ENCODE measurements around the gene MZT2B. TPM values are rescaled to one million over a fixed set of nuclear protein-coding genes. Genes with fewer than 3 reads are reported as not detected.
"Not testable (repeated sequence)": the region's sequence is repeated elsewhere in the genome, so short reads cannot be mapped to it uniquely, and the experiment has no call there.

Gene MZT2B
- total RNA-seq, 3 donors from 2014 or later (not counting 1 experiment from before 2014, with no cell fraction given) = 101 to 152 (median 133) TPM

DNA sequence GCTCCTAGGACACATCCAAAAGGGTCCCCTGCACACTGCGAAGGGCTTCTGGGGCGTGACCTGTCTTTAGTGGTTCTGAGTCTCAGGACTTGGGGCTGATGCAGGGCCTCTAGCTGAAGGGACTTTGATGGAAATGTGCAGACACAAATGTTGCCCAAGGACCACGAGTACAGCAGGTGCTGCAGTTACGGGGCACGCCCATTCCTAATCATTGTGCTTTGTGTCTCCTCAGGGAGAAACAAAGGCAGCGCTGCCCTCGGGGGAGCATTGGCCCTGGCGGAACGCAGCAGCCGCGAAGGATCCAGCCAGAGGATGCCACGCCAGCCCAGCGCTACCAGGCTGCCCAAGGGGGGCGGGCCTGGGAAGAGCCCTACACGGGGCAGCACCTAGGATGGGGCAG, 8.2 kb downstream of the MZT2B start:
- no peak overlapping the region for H3K4me3 ChIP-seq (ENCODE audit: low read length)
- TF ChIP-seq, protein P1, sequence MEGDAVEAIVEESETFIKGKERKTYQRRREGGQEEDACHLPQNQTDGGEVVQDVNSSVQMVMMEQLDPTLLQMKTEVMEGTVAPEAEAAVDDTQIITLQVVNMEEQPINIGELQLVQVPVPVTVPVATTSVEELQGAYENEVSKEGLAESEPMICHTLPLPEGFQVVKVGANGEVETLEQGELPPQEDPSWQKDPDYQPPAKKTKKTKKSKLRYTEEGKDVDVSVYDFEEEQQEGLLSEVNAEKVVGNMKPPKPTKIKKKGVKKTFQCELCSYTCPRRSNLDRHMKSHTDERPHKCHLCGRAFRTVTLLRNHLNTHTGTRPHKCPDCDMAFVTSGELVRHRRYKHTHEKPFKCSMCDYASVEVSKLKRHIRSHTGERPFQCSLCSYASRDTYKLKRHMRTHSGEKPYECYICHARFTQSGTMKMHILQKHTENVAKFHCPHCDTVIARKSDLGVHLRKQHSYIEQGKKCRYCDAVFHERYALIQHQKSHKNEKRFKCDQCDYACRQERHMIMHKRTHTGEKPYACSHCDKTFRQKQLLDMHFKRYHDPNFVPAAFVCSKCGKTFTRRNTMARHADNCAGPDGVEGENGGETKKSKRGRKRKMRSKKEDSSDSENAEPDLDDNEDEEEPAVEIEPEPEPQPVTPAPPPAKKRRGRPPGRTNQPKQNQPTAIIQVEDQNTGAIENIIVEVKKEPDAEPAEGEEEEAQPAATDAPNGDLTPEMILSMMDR (IDR thresholded peaks at IDR 0.05) = no peak
- WGBS (ENCODE audit: insufficient coverage) = 85% methylated on average over 15 of the region's 15 CpGs
- H3K4me1 Mint-ChIP-seq = peaks cover 0 to 13% of the 10 kb centered on the region in 2 donors
- no peaks in the 10 kb centered on the region for H3K36me3 ChIP-seq (ENCODE audit: control insufficient read depth, insufficient read depth, low read length)
- no peaks in the 10 kb centered on the region for H3K9me3 ChIP-seq (ENCODE audit: control insufficient read depth, insufficient read depth, low read length)
- H3K4me3 Mint-ChIP-seq = no peak overlapping the region
- intact Hi-C loops (cut with micrococcal nuclease) = no loop called here
- H3K9me3 Mint-ChIP-seq = no peaks in the 10 kb centered on the region
- H3K27me3 ChIP-seq (ENCODE audit: control insufficient read depth, insufficient read depth, low read length) = no peaks in the 10 kb centered on the region
- no peaks in the 10 kb centered on the region for H3K4me1 ChIP-seq (ENCODE audit: control insufficient read depth, insufficient read depth, low read length)
- no peaks in the 10 kb centered on the region for H3K36me3 Mint-ChIP-seq
- no peak for DNase-seq
- H3K27ac ChIP-seq (ENCODE audit: low read length) = no peak overlapping the region
- no peak overlapping the region for H3K27ac Mint-ChIP-seq
- no peak for ATAC-seq
- H3K27me3 Mint-ChIP-seq (ENCODE audit: low read depth in 2 of 2) = no peaks in the 10 kb centered on the region

GRCh38 chr2:130191319-130191718, 9.3 kb downstream of the MZT2B start:
- H3K27me3 Mint-ChIP-seq (ENCODE audit: low read depth in 2 of 2); intact Hi-C loops (cut with micrococcal nuclease); H3K4me1 ChIP-seq (ENCODE audit: control insufficient read depth, insufficient read depth, low read length); H3K4me3 ChIP-seq (ENCODE audit: low read length); H3K9me3 ChIP-seq (ENCODE audit: control insufficient read depth, insufficient read depth, low read length); H3K4me1 Mint-ChIP-seq; H3K27ac Mint-ChIP-seq; H3K36me3 Mint-ChIP-seq; H3K4me3 Mint-ChIP-seq; H3K36me3 ChIP-seq (ENCODE audit: control insufficient read depth, insufficient read depth, low read length); ATAC-seq; H3K27me3 ChIP-seq (ENCODE audit: control insufficient read depth, insufficient read depth, low read length); DNase-seq; H3K27ac ChIP-seq (ENCODE audit: low read length); H3K9me3 Mint-ChIP-seq: not testable (repeated sequence)
- WGBS (ENCODE audit: insufficient coverage) = 94% methylated on average over 6 of the region's 6 CpGs

- H3K4me3 ChIP-seq (ENCODE audit: low read length); intact Hi-C loops (cut with micrococcal nuclease); H3K27me3 Mint-ChIP-seq (ENCODE audit: low read depth in 2 of 2); H3K27ac Mint-ChIP-seq; H3K4me3 Mint-ChIP-seq; ATAC-seq; H3K4me1 ChIP-seq (ENCODE audit: control insufficient read depth, insufficient read depth, low read length); H3K9me3 ChIP-seq (ENCODE audit: control insufficient read depth, insufficient read depth, low read length); H3K36me3 Mint-ChIP-seq; H3K27me3 ChIP-seq (ENCODE audit: control insufficient read depth, insufficient read depth, low read length); H3K4me1 Mint-ChIP-seq; H3K36me3 ChIP-seq (ENCODE audit: control insufficient read depth, insufficient read depth, low read length); H3K27ac ChIP-seq (ENCODE audit: low read length); DNase-seq; H3K9me3 Mint-ChIP-seq: not testable (repeated sequence)
- WGBS (ENCODE audit: insufficient coverage) = 66% methylated on average over 3 of the region's 3 CpGs
Measured at GRCh38 chr2:130192451-130192850, 10.4 kb downstream of the MZT2B start.

DNA sequence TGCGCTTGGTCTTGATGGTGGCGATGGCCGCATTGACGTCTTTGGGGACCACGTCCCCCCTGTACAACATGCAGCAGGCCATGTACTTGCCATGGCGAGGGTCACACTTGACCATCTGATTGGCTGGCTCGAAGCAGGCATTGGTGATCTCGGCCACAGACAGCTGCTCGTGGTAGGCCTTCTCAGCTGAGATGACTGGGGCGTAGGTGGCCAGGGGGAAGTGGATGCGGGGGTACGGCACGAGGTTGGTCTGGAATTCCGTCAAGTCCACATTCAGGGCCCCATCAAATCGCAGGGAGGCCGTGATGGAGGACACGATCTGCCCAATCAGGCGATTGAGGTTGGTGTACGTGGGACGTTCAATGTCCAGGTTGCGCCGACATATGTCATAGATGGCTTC, 11.8 kb downstream of the MZT2B start:
- H3K36me3 Mint-ChIP-seq; intact Hi-C loops (cut with micrococcal nuclease); H3K27me3 ChIP-seq (ENCODE audit: control insufficient read depth, insufficient read depth, low read length); H3K9me3 ChIP-seq (ENCODE audit: control insufficient read depth, insufficient read depth, low read length); H3K27ac Mint-ChIP-seq; H3K9me3 Mint-ChIP-seq; H3K4me1 ChIP-seq (ENCODE audit: control insufficient read depth, insufficient read depth, low read length); H3K4me3 Mint-ChIP-seq; H3K27ac ChIP-seq (ENCODE audit: low read length); H3K4me1 Mint-ChIP-seq; H3K27me3 Mint-ChIP-seq (ENCODE audit: low read depth in 2 of 2); H3K4me3 ChIP-seq (ENCODE audit: low read length); ATAC-seq; H3K36me3 ChIP-seq (ENCODE audit: control insufficient read depth, insufficient read depth, low read length); DNase-seq: not testable (repeated sequence)
- 84% methylated on average over 17 of the region's 22 CpGs for WGBS (ENCODE audit: insufficient coverage)

GRCh38 chr2:130195089-130195635, 13.1 kb downstream of the MZT2B start:
- H3K9me3 Mint-ChIP-seq; H3K27me3 ChIP-seq (ENCODE audit: control insufficient read depth, insufficient read depth, low read length); H3K4me3 ChIP-seq (ENCODE audit: low read length); H3K36me3 Mint-ChIP-seq; H3K4me1 ChIP-seq (ENCODE audit: control insufficient read depth, insufficient read depth, low read length); intact Hi-C loops (cut with micrococcal nuclease); H3K27ac ChIP-seq (ENCODE audit: low read length); H3K27me3 Mint-ChIP-seq (ENCODE audit: low read depth in 2 of 2); ATAC-seq; H3K4me3 Mint-ChIP-seq; H3K9me3 ChIP-seq (ENCODE audit: control insufficient read depth, insufficient read depth, low read length); H3K27ac Mint-ChIP-seq; DNase-seq; H3K4me1 Mint-ChIP-seq; H3K36me3 ChIP-seq (ENCODE audit: control insufficient read depth, insufficient read depth, low read length): not testable (repeated sequence)
- WGBS (ENCODE audit: insufficient coverage) = 78% methylated on average over 3 of the region's 9 CpGs

DNA sequence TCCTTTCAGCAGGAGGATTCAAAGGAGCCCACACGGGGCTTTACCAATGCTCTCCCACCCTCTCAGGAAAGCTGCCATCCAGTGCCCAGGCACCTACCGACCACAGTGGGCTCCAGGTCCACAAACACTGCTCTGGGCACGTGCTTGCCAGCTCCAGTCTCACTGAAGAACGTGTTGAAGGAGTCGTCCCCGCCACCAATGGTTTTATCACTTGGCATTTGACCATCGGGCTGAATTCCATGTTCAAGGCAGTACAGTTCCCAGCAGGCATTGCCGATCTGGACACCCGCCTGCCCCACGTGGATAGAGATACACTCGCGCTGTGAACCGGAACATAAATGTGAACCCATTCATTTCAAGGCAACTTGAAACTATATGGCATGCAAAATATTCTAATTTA, 14.0 kb downstream of the MZT2B start:
- not testable (repeated sequence) for H3K36me3 Mint-ChIP-seq, H3K9me3 Mint-ChIP-seq, DNase-seq

More for the DNA sequence above, 14.0 kb downstream of the MZT2B start:
- WGBS (ENCODE audit: insufficient coverage) = 91% methylated on average over 10 of the region's 13 CpGs
- H3K36me3 ChIP-seq (ENCODE audit: control insufficient read depth, insufficient read depth, low read length); intact Hi-C loops (cut with micrococcal nuclease); H3K4me1 Mint-ChIP-seq; H3K27me3 Mint-ChIP-seq (ENCODE audit: low read depth in 2 of 2); H3K27ac ChIP-seq (ENCODE audit: low read length); H3K27me3 ChIP-seq (ENCODE audit: control insufficient read depth, insufficient read depth, low read length); H3K9me3 ChIP-seq (ENCODE audit: control insufficient read depth, insufficient read depth, low read length); H3K4me1 ChIP-seq (ENCODE audit: control insufficient read depth, insufficient read depth, low read length); ATAC-seq; H3K27ac Mint-ChIP-seq; H3K4me3 ChIP-seq (ENCODE audit: low read length); H3K4me3 Mint-ChIP-seq: not testable (repeated sequence)

Data from natural killer cell (primary cell).